ENCODE results near the gene DSCAM. TPM values are rescaled to one million over a fixed set of nuclear protein-coding genes. Genes with fewer than 3 reads are reported as not detected.

Gene DSCAM
- total and polyA plus RNA-seq, 2 donors (not counting 3 experiments of a cell fraction or from before 2014, with no cell fraction given), result not detected

- TF ChIP-seq, protein P1, sequence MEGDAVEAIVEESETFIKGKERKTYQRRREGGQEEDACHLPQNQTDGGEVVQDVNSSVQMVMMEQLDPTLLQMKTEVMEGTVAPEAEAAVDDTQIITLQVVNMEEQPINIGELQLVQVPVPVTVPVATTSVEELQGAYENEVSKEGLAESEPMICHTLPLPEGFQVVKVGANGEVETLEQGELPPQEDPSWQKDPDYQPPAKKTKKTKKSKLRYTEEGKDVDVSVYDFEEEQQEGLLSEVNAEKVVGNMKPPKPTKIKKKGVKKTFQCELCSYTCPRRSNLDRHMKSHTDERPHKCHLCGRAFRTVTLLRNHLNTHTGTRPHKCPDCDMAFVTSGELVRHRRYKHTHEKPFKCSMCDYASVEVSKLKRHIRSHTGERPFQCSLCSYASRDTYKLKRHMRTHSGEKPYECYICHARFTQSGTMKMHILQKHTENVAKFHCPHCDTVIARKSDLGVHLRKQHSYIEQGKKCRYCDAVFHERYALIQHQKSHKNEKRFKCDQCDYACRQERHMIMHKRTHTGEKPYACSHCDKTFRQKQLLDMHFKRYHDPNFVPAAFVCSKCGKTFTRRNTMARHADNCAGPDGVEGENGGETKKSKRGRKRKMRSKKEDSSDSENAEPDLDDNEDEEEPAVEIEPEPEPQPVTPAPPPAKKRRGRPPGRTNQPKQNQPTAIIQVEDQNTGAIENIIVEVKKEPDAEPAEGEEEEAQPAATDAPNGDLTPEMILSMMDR (IDR thresholded peaks at IDR 0.05; ENCODE audit: extremely low read depth in 1 of 2, insufficient read depth in 1 of 2, low read depth in 1 of 2, low read length in 2 of 2), result no peak
- TF ChIP-seq POLR2AphosphoS5 (IDR thresholded peaks at IDR 0.05; ENCODE audit: insufficient read depth, low read depth, low read length), result no peak
- no peak for TF ChIP-seq MAX (IDR thresholded peaks at IDR 0.05; ENCODE audit: insufficient read depth, insufficient read length)
- no peak for TF ChIP-seq FOS (IDR thresholded peaks at IDR 0.05; ENCODE audit: borderline replicate concordance, insufficient read depth, low read length)
- peak; percentile 43 for TF ChIP-seq GATA2 (IDR thresholded peaks at IDR 0.05; ENCODE audit: insufficient read depth, insufficient read length, low read depth, low read length)
- no peak for TF ChIP-seq EZH2 (IDR thresholded peaks at IDR 0.05; ENCODE audit: borderline replicate concordance, low read depth, low read length, severe bottlenecking)
- DNase-seq (ENCODE audit: low read depth, low spot score) (peak; percentile 19), FAIRE-seq (no peak)
- dilution Hi-C loops (cut with MboI; ENCODE audit: extremely low pct_ligation_motif_present, low sequenced_read_pairs) (no loop called here), intact Hi-C loops (cut with micrococcal nuclease) (no loop called here)
- no peak overlapping the region for H2AFZ ChIP-seq (ENCODE audit: low read depth, low read length)
- H3K79me2 ChIP-seq (ENCODE audit: control insufficient read depth, insufficient read depth, low read length), result no peaks in the 10 kb centered on the region
- no peaks in the 10 kb centered on the region for H3K36me3 ChIP-seq (ENCODE audit: control insufficient read depth in 2 of 2, extremely low read depth in 1 of 2, insufficient read depth in 2 of 2, low read length in 2 of 2)
- H3K4me1 ChIP-seq (ENCODE audit: control insufficient read depth, extremely low read depth, insufficient read depth, low read length), result no peaks in the 10 kb centered on the region
- H3K4me2 ChIP-seq (ENCODE audit: insufficient read depth, low read length), result no peak overlapping the region
- H3K27ac ChIP-seq (ENCODE audit: insufficient read depth, low read depth, low read length), result no peak overlapping the region
- no TSS peak for BruUV-seq (replicated peaks)
- ChIA-PET CTCF (no interaction called here), POLR2A (no interaction called here)
- peaks cover 8% of the 10 kb centered on the region for H3K9me3 ChIP-seq (replicated peaks; ENCODE audit: control insufficient read depth, insufficient read depth, low read length)
- H3K27me3 ChIP-seq (ENCODE audit: control insufficient read depth in 2 of 2, insufficient read depth in 2 of 2, low read length in 2 of 2), result no peaks in the 10 kb centered on the region
- H3K9ac ChIP-seq (replicated peaks; ENCODE audit: extremely low read depth, insufficient read depth, low read length), result no peak overlapping the region
- H4K20me1 ChIP-seq (replicated peaks; ENCODE audit: control insufficient read depth, extremely low read depth, insufficient read depth, low read length), result no peaks in the 10 kb centered on the region
- H3K9me1 ChIP-seq (replicated peaks; ENCODE audit: control insufficient read depth, extremely low read depth, insufficient read depth, low read length), result no peaks in the 10 kb centered on the region
- no peak overlapping the region for H3K4me3 ChIP-seq (replicated peaks in 1 of 3; ENCODE audit: insufficient read depth in 1 of 3, low read depth in 1 of 3, low read length in 3 of 3)
These were observed 660.9 kb downstream of the DSCAM start for GRCh38 chr21:40186045-40186444.
